Colonic mucosa (tissue), 4 donors: ENCODE measurements around the gene EFTUD2. TPM values are rescaled to one million over a fixed set of nuclear protein-coding genes. Genes with fewer than 3 reads are reported as not detected.

Experiments
- DNase-seq: peaks from one replicate; pipeline ENCODE4 v3.0.0-alpha.2; 2020
- H3K27ac ChIP-seq: fragments of 200-600 bp; one replicate; pipeline ENCODE4 v1.8.0; 2021
- H3K27me3 ChIP-seq: fragments of 200-600 bp; one replicate; pipeline ENCODE4 v1.8.0; 2021
- H3K36me3 ChIP-seq: fragments of 200-600 bp; one replicate; pipeline ENCODE4 v1.8.0; 2021
- H3K4me1 ChIP-seq: fragments of 200-600 bp; one replicate; pipeline ENCODE4 v1.8.0; 2021; ENCODE audit warnings: mild to moderate bottlenecking
- H3K4me3 ChIP-seq: fragments of 200-600 bp; one replicate; pipeline ENCODE4 v1.8.0; 2021
- H3K9ac ChIP-seq, 2 donors: one replicate each; pipeline ENCODE4 v1.7.0; 2013; ENCODE audit warnings: control low read depth in 2 of 2, low read depth in 2 of 2, low read length in 2 of 2
- H3K9me3 ChIP-seq: fragments of 200-600 bp; one replicate; pipeline ENCODE4 v1.8.0; 2021
- intact Hi-C: fragments of 100-400 bp; cut with DNase I; formaldehyde crosslinking; loops from one replicate; pipeline ENCODE4 v1.14.1; 2022
- total RNA-seq, 2 donors: library from RNA; stranded (reverse); fragmentation: NEBNext Ultra II Directional in 1 of 2; extraction: Animal tissue kit (Norgen Biotek cat#: 25700) in 1 of 2; gene quantifications; one replicate each; pipeline ENCODE4 v1.2.1, GENCODE V29; 2021
- TF ChIP-seq, protein P1 (sequence below): fragments of 200-600 bp; IDR thresholded peaks from one replicate; pipeline ENCODE4 v1.8.0; 2022; ENCODE audit warnings: antibody characterized with exemption, mild to moderate bottlenecking
- donor health status: healthy.
- donor health status: DM: no; HTN: no; CAD: no.
- donor health status: DM: no; HTN: no; CAD: no.

Gene EFTUD2
- total RNA-seq, 2 donors from 2014 or later, result 74.8 to 109 TPM

GRCh38 chr17:44912763-44913544, 13.7 kb upstream of the EFTUD2 start:
- Histone ChIP-seq H3K9me3 (no peaks in the 10 kb centered on the region), H3K4me3 (no peak overlapping the region), H3K36me3 (no peaks in the 10 kb centered on the region), H3K4me1 (no peaks in the 10 kb centered on the region), H3K27ac (no peak overlapping the region), H3K9ac (no peak overlapping the region), H3K27me3 (no peaks in the 10 kb centered on the region)
- intact Hi-C loops, result no loop called here
- TF ChIP-seq, protein P1, sequence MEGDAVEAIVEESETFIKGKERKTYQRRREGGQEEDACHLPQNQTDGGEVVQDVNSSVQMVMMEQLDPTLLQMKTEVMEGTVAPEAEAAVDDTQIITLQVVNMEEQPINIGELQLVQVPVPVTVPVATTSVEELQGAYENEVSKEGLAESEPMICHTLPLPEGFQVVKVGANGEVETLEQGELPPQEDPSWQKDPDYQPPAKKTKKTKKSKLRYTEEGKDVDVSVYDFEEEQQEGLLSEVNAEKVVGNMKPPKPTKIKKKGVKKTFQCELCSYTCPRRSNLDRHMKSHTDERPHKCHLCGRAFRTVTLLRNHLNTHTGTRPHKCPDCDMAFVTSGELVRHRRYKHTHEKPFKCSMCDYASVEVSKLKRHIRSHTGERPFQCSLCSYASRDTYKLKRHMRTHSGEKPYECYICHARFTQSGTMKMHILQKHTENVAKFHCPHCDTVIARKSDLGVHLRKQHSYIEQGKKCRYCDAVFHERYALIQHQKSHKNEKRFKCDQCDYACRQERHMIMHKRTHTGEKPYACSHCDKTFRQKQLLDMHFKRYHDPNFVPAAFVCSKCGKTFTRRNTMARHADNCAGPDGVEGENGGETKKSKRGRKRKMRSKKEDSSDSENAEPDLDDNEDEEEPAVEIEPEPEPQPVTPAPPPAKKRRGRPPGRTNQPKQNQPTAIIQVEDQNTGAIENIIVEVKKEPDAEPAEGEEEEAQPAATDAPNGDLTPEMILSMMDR, result no peak
- DNase-seq, result no peak

DNA sequence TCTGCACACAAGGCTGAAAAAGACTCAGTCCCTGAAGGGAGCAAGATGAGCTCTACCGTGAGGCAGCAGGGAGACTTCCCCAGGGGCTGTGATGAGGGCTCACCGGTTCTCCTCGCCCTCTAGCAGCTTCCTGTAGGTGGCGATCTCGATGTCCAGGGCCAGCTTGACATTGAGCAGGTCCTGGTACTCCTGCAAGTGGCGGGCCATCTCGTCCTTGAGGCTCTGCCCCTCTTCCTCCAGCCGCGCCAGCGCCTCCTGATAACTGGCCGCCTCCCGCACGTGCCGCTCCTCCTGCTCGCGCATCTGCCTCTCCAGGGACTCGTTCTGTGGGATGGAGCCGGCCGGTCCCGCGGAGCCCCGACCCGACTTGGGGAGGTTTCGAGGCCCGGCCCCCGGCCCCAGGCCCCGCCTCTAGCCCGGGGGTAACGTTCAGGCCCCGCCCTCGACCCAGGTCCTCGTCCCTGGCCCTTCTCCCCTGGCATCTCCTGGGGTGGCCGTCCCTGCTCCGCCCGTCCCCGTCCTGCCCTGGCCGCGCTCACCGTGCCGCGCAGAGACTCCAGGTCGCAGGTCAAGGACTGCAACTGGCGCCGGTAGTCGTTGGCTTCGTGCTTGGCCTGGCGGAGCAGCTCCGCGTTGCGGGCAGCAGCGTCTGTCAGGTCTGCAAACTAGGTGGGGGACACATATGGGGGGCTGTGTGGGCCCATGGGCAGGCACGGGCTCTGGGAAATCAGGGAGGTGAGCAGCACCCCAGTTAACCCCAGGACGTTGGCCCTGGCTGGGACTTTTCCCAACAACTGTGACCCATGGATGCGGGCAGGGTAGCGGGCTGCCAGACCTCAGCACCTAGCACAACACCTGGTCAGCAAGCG, 12.1 kb upstream of the EFTUD2 start:
- DNase-seq, result peak; percentile 74
- intact Hi-C loops, result no loop called here
- Histone ChIP-seq H3K27me3 (no peaks in the 10 kb centered on the region), H3K4me3 (peak overlapping the region; percentile 28), H3K36me3 (no peaks in the 10 kb centered on the region), H3K9me3 (no peaks in the 10 kb centered on the region), H3K4me1 (no peaks in the 10 kb centered on the region), H3K9ac (no peak overlapping the region), H3K27ac (no peak overlapping the region)
- TF ChIP-seq, protein P1, result peak; percentile 34

GRCh38 chr17:44910231-44911106, 11.2 kb upstream of the EFTUD2 start:
- H3K27me3 ChIP-seq, result no peaks in the 10 kb centered on the region
- no peaks in the 10 kb centered on the region for H3K9me3 ChIP-seq
- H3K36me3 ChIP-seq, result no peaks in the 10 kb centered on the region
- no peak overlapping the region for H3K4me3 ChIP-seq
- H3K27ac ChIP-seq, result no peak overlapping the region
- TF ChIP-seq, protein P1, result no peak
- intact Hi-C loops, result no loop called here
- no peak for DNase-seq
- no peak overlapping the region for H3K9ac ChIP-seq
- peaks cover 3% of the 10 kb centered on the region for H3K4me1 ChIP-seq

DNA sequence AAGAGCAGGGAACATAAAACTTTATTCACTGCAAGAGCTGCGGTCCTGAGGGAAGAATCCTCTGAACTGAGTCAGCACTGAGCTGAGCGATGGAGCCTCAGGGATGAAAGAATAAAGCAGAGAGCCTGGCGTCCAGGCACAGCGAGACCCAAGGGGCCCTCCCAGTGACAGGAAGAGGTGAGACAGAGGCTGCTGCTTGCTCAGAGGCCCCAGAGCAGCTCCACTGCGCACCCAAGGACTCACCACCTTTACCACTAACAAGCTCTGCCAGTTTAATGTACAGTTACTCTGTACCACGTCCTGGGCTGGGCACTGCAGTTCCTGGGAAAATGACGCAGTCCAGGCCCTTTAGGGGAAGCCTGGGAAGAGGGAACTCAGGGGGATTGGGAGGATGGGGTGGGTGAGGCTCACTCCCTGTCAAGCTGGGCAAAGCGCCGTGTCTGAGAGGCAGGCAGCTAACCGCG, 10.5 kb upstream of the EFTUD2 start:
- no peaks in the 10 kb centered on the region for H3K9me3 ChIP-seq
- intact Hi-C loops, result no loop called here
- no peak overlapping the region for H3K4me3 ChIP-seq
- H3K9ac ChIP-seq, result no peak overlapping the region
- H3K27ac ChIP-seq, result no peak overlapping the region
- TF ChIP-seq, protein P1, result no peak
- no peaks in the 10 kb centered on the region for H3K36me3 ChIP-seq
- DNase-seq, result no peak
- peaks cover 3% of the 10 kb centered on the region for H3K4me1 ChIP-seq
- H3K27me3 ChIP-seq, result no peaks in the 10 kb centered on the region
